ENCODE data around the gene DYNC1I1.
A peak's percentile ranks its signal among the peaks of the same experiment; 100 is the strongest.

- TF ChIP-seq CTCF (IDR thresholded peaks at IDR 0.05; ENCODE audit: poor library complexity, severe bottlenecking) (peak; percentile 51), SMC3 (conservative IDR thresholded peaks at IDR 0.05; ENCODE audit: poor library complexity) (peak; percentile 57), EZH2 (IDR thresholded peaks at IDR 0.05; ENCODE audit: borderline replicate concordance, insufficient read depth, low read length, poor library complexity, severe bottlenecking) (no peak), POLR2AphosphoS5 (IDR thresholded peaks at IDR 0.05) (no peak), TAF1 (IDR thresholded peaks at IDR 0.05; ENCODE audit: low read depth) (no peak), EP300 (conservative IDR thresholded peaks at IDR 0.05; ENCODE audit: poor library complexity, severe bottlenecking) (no peak)
- TF ChIP-seq, protein P1, sequence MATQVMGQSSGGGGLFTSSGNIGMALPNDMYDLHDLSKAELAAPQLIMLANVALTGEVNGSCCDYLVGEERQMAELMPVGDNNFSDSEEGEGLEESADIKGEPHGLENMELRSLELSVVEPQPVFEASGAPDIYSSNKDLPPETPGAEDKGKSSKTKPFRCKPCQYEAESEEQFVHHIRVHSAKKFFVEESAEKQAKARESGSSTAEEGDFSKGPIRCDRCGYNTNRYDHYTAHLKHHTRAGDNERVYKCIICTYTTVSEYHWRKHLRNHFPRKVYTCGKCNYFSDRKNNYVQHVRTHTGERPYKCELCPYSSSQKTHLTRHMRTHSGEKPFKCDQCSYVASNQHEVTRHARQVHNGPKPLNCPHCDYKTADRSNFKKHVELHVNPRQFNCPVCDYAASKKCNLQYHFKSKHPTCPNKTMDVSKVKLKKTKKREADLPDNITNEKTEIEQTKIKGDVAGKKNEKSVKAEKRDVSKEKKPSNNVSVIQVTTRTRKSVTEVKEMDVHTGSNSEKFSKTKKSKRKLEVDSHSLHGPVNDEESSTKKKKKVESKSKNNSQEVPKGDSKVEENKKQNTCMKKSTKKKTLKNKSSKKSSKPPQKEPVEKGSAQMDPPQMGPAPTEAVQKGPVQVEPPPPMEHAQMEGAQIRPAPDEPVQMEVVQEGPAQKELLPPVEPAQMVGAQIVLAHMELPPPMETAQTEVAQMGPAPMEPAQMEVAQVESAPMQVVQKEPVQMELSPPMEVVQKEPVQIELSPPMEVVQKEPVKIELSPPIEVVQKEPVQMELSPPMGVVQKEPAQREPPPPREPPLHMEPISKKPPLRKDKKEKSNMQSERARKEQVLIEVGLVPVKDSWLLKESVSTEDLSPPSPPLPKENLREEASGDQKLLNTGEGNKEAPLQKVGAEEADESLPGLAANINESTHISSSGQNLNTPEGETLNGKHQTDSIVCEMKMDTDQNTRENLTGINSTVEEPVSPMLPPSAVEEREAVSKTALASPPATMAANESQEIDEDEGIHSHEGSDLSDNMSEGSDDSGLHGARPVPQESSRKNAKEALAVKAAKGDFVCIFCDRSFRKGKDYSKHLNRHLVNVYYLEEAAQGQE (IDR thresholded peaks at IDR 0.05; ENCODE audit: borderline replicate concordance): no peak
These were observed 47.1 kb upstream of the DYNC1I1 start for GRCh38 chr7:95725205-95725604.

Data from neural cell (in vitro differentiated cells).